Karpas-422 (cell line): ENCODE measurements around the gene JADE2. TPM values are rescaled to one million over a fixed set of nuclear protein-coding genes. Genes with fewer than 3 reads are reported as not detected.

Experiments
- small RNA-seq: library from RNA; depleted of rRNA; stranded (forward); fragments of <200 nt; gene quantifications from one replicate; pipeline ENCODE3, GENCODE V24; 2014
- total RNA-seq: library from RNA; depleted of rRNA; stranded (reverse); fragments of >200 nt; shearing (Covaris generic); gene quantifications from 2 replicates; pipeline ENCODE4 v1.2.3, GENCODE V29; 2014; ENCODE audit warnings: low replicate concordance; rRNA removed

Gene JADE2
- total RNA-seq, 1 experiment from 2014 or later: 82.1 TPM

Small RNA genes within 50 kb of the gene (small RNA-seq; reads per million reads assigned to genes)
- not detected for gene RN7SL541P
- not detected for gene RNU6-456P

Other genes starting within 250 kb of the JADE2 start
- 6.1 TPM in 1 of 2 replicates, not detected in the other for gene CDKL3, start 158.5 kb upstream of the JADE2 start, total RNA-seq
- gene UBE2B, start 154.1 kb upstream of the JADE2 start, total RNA-seq: 47.9 and 113 TPM in 2 replicates
- 51.7 and 58.7 TPM in 2 replicates for gene CDKN2AIPNL, start 113.8 kb upstream of the JADE2 start, total RNA-seq
- gene SAR1B, start 107.2 kb downstream of the JADE2 start, total RNA-seq: 41.2 and 49.1 TPM in 2 replicates
- gene SEC24A, start 123.1 kb downstream of the JADE2 start, total RNA-seq: 5.2 and 25.8 TPM in 2 replicates
- gene CAMLG, start 212.9 kb downstream of the JADE2 start, total RNA-seq: 42.8 and 66.8 TPM in 2 replicates
- gene DDX46, start 233.1 kb downstream of the JADE2 start, total RNA-seq: 23.0 and 33.1 TPM in 2 replicates